Peyer's patch (tissue), 4 donors: ENCODE results near the gene IRS2.

Experiments
- POLR2A ChIP-seq, 2 donors: fragments of 450-650 bp; IDR thresholded peaks; one replicate each; pipeline ENCODE4 v1.5.1; 2017; ENCODE audit warnings: antibody characterized with exemption in 2 of 2, mild to moderate bottlenecking in 2 of 2, moderate library complexity in 2 of 2
- TF ChIP-seq, protein P1 (sequence below), 6 experiments: fragments of 450-650 bp in 4 of 6; fragments of 200-600 bp in 2 of 6; sonication (generic) in 1 of 6; IDR thresholded peaks; one replicate each; pipeline ENCODE4 v1.5.1; 2017 to 2019; ENCODE audit warnings: antibody characterized with exemption in 6 of 6, mild to moderate bottlenecking in 3 of 6, moderate library complexity in 1 of 6

DNA sequence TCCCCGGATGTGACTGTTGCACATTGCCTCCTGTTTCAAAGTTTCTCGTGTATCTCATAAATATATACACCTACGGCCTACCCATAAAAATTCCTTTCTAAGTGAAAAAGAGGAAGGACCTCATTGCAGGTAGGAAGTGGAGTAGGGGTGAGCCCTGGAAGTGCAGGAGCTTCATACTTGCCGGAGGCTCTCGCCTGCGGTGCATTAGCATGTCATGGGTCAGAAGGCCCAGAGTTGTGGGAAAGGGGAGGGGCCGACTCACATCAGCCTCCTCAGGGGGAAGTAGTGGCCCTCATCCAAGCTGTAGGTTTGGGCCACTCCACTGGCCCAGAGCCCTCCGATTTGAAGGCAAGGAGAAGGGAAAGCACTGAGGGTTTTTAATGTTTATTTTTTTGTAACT, 26.0 kb upstream of the IRS2 start:
- TF ChIP-seq, protein P1, sequence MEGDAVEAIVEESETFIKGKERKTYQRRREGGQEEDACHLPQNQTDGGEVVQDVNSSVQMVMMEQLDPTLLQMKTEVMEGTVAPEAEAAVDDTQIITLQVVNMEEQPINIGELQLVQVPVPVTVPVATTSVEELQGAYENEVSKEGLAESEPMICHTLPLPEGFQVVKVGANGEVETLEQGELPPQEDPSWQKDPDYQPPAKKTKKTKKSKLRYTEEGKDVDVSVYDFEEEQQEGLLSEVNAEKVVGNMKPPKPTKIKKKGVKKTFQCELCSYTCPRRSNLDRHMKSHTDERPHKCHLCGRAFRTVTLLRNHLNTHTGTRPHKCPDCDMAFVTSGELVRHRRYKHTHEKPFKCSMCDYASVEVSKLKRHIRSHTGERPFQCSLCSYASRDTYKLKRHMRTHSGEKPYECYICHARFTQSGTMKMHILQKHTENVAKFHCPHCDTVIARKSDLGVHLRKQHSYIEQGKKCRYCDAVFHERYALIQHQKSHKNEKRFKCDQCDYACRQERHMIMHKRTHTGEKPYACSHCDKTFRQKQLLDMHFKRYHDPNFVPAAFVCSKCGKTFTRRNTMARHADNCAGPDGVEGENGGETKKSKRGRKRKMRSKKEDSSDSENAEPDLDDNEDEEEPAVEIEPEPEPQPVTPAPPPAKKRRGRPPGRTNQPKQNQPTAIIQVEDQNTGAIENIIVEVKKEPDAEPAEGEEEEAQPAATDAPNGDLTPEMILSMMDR (IDR thresholded peaks at IDR 0.05), result no peak
- no peak for TF ChIP-seq POLR2A (IDR thresholded peaks at IDR 0.05)
